Erythroblast (primary cell): ENCODE data around the gene PITPNB.

Experiments
- GATA1 ChIP-seq: IDR thresholded peaks from 2 replicates; pipeline ENCODE4 v1.6.1; 2011; ENCODE audit warnings: low read depth, mild to moderate bottlenecking, control low read depth, low read length, moderate library complexity
- POLR2A ChIP-seq: IDR thresholded peaks from 2 replicates; pipeline ENCODE4 v1.6.1; 2011; ENCODE audit warnings: mild to moderate bottlenecking, low read length

GRCh38 chr22:27927608-27928007 lies 8.6 kb upstream of the PITPNB start:
- TF ChIP-seq POLR2A (no peak), GATA1 (no peak)
